HG02943 (cell line): ENCODE results near the gene ZFAND3.

Experiments
- ATAC-seq: cut with Tn5 transposase; IDR thresholded peaks from one replicate; pipeline ENCODE4 v1.9.1; 2021; ENCODE audit warnings: mild to moderate bottlenecking, low read depth, moderate library complexity; ENCODE audit not compliant: unreplicated experiment

The ZFAND3 gene

DNA sequence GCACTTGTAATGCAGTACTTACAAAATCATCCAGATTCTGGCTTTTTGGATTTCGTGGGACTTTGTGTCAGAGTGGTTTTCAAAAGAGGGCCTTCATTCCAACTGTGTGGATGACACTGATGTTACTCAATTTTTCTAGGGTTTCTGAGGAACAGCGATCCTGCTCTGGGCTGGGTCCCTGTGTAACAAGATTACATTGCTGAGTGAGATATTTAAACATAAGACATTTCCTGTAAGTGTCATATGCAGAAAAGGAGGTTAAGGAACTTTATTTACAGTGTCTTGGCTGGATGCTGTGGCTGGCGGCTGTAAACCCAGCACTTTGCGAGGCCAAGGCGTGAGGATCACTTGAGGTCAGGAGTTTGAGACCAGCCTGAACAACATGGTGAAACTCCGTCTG, 6.7 kb downstream of the ZFAND3 start:
- ATAC-seq: no peak

- no peak for ATAC-seq
Observed at GRCh38 chr6:37826993-37827392, 7.5 kb downstream of the ZFAND3 start.

DNA sequence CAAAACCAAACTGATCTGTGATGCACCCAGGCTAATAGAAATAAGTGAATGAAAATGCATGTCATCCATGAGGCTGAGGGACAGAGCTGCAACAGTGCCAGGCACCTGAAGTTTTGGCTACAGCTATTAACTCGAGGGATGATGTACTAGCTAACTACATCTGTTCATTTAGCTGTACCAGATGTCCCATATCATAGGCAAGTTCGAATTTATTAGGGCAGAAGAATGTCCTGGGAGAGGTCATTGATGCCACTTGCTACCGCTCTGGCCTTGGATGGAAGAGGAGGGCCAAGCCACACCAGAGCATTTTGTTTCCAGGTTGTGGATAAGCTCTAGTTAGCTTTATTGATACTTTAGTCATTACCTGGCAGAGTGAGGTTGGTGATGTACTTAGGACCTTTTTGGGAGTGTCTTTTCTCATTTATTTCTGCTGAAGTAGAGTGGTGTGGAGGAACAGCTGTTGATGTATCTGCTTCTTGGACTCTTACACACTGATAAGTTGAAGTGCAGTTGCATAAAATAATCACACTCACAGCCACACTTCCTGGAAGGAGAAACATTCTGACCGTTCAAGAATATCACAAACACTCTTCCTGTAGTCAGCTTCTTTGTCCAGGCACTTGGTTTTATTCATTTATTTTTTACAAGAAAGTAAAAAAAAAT, 8.2 kb downstream of the ZFAND3 start:
- no peak for ATAC-seq

DNA sequence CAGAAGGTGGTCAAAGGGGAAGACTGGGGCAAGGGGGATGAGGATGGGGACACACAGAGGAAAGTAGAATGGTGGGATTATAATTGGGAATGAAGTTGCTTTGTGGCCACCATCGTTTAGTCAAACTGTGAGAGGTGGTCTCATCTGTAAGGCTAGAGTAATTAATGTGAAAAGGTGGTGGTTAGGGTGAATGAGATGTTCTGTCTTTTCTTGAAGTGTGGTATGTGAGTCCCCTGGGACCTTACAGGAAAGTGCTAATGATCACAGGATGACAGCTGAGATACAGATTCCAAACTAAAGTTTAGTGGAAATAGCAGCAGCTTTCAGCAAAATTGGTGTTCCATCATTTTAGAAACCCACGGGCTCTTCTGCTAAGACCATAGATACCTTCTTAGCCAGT, 10.7 kb downstream of the ZFAND3 start:
- no peak for ATAC-seq

GRCh38 chr6:37831457-37831856, 11.9 kb downstream of the ZFAND3 start:
- ATAC-seq: no peak

DNA sequence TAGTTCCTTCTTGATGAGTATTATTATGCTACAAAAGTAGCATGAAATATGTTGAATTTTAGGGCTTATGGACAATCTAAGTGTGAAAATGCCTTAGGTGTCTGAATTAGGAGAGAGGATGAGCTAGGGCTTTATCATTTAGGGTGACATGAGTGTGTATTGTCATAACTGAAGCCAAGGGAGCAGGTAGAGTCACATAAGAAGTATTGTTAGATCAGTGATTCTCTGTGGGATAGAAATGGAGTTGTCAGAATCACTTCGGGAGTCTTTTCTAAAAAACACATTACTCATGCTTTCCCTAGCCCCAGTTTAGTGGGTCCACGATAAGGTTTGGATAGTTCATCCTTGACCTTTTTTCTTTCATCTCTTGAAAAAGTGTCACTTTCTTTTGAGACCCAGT, 16.4 kb downstream of the ZFAND3 start:
- no peak for ATAC-seq

DNA sequence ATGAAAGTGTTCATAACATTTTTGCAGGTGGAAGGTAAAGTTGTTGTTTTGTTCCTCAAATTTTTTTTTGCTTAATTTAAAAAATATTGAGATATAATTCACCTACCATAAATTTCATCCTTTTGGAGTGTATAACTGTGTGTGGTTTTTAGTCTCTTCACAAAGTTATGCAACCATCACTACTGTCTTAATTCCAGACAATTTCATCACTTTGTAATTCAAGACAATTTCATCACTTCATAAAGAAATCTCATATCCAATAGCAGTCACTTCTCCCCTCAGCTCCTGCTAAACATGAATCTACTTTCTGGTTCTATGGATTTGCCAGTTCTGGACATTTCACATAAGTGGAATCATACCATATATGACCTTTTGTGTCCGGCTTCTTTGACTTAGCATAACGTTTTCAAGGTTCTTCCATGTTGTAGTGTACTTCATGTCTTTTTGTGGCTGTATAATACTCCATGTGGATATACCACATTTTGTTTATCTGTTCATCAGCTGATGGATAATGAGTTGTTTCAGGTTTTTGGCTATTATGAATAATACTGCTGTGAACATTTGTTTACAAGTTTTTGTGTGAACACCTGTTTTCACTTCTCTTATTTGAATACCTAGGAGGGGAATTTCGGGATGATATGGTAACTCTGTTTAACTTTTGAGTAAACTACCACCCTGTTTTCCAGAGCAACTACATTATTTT, 18.8 kb downstream of the ZFAND3 start:
- no peak for ATAC-seq

DNA sequence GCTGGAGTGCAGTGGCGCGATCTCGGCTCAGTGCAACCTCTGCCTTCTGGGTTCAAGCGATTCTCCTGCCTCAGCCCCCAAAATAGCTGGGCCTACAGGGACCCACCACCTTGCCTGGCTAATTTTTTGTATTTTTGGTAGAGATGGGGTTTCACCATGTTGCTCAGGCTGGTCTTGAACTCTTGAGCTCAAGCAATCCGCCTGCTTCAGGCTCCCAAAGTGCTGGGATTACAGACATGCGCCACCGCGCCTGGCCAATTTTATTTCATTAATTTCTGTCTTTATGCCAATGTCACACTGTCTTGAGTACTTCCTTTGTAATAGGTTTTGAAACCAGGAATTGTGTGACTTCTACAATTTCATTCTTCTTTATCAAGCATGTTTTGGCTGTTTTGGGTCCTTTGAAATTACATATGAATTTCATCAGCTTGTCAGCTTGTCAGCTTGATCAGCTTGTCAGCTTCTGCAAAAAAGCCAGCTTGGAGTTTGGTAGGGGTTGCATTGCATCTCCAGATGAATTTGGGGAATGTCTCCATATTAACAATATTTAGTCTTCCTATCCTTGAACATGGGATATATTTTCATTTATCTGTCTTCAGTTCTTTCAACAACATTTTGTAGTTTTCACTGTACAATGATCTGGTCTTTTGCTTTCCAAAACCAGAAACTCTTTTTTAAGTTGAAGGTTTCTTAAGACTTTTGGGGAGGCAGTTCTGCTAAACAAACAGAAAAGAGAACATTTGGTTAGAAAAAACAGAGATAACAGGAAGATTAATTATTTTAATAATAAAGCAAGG, 20.8 kb downstream of the ZFAND3 start:
- ATAC-seq: no peak

DNA sequence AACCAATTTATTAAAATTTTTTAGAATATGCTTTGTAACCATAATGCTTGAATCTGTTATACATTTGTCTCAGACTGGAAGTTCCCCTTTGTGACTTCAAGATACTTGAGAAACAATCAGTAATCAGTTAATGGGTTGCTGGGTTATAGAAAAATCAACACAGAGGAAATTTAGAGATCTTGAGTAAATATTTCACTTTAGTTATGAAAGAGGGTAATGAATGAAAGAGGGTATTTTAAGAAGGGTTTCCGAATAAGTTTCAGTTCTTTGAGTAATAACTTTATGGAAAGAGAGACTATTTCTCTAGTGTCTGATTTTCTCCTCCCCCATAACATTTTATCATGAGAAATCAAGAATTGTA, 21.4 kb downstream of the ZFAND3 start:
- ATAC-seq: no peak

DNA sequence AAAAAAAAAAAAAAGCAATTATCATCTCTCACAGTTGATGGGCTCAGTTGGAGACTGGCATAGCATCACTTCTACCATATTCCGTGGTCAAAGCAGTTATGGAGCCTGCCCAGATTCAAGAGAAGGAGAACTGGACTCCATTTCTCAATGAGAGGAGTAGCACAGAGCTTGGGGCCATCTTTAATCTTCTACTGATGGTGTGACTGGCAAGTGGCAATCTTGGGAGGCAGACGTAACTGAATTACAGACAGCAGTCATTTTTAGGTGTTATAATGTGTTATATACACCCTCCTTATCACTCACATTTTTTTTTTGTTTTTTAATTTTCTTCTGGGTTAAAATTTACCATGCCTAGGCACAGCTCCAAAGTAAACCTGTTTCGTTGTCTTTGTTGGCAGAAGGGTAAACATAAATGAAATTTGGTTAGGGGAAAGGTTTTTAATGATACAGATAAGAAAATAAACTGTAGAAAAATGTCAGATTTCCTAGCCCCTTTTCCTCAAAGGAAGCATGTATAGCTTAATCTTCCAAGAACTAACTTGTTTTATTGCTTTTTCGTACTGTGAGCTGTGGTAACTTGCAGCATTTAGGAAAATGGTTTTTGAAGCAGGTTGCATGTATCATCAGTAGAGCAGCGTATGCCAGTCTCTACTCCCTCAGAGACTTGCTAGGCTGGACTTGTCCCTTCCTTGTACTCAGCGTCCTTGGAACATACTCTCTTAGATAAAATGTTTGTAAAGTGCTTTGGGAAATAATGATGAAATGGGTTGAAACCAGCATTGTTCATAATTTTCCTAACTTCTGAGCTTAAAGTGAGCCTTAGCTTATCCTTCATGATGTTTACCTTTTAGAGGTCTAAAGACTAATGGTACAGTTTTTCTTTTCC, 25.7 kb downstream of the ZFAND3 start:
- no peak for ATAC-seq

GRCh38 chr6:37845930-37846329, 26.4 kb downstream of the ZFAND3 start:
- ATAC-seq: no peak

- ATAC-seq: no peak
Observed at GRCh38 chr6:37847704-37848103, 28.2 kb downstream of the ZFAND3 start.

DNA sequence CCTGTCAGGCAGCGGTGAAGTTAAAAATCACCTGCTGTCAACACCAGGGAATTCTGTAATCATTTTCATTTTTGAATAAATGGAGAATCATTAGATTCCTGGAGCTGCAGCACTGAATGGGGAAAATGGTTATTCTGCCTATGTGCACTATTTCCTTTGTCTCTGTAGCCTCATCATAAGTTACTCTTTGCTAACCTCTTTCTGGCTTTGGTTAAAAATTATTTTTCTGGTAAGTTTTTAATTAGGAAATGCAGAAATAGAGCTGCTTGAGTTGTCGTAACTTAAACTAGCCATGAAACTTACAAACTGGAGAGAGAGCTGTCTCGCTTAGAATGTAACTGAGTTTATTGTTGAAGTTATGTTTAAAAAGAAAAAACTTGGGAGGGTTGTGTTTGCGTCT, 28.8 kb downstream of the ZFAND3 start:
- ATAC-seq: no peak

- ATAC-seq: no peak
Observed at GRCh38 chr6:37850260-37850659, 30.7 kb downstream of the ZFAND3 start.

GRCh38 chr6:37850728-37851285, 31.3 kb downstream of the ZFAND3 start:
- no peak for ATAC-seq

DNA sequence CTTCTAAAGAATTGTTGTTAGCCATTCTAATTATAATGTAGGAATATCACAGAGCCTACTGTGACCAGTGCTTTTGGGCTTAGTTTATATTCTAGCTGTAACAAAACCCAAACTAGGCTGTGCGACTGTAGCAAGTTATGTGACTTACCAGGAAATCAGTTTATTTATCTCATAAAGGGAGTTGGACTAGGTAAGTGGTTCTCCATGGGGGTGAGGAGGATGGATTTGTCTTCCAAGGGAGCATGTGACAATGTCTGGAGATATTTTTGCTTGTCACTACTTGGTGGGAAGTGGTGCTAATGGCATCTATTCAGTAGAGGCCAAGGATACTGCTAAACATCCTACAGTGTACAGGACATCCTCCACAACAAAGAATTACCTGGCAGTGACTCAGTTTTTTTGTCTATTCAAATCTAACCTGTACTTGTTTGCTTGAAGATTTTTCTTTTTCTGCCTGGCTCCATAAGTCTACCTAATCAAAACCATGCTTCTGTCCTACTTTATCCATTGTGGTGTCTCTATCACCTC, 32.5 kb downstream of the ZFAND3 start:
- ATAC-seq: no peak

DNA sequence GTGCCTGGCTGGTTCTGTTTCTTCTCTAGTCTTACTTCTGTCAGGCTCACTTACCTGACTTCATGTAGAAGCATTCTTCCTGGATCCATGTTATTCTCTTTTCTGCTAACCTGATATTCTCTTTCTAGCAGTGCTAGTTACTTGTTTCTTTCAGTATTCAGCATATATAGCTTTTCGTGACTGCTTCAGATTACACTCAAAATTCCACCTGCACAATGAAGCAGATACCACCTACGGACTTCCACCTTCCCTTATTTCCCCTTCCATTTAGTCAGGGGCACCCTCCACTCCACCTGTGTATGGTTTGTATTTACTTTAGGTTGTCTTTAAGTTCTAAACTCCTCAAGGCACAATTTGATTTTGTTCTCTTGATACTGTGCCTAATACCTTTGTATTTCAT, 36.8 kb downstream of the ZFAND3 start:
- ATAC-seq: no peak

GRCh38 chr6:37858363-37858762, 38.8 kb downstream of the ZFAND3 start:
- ATAC-seq: no peak

- ATAC-seq: no peak
Observed at GRCh38 chr6:37860226-37860839, 40.8 kb downstream of the ZFAND3 start.

DNA sequence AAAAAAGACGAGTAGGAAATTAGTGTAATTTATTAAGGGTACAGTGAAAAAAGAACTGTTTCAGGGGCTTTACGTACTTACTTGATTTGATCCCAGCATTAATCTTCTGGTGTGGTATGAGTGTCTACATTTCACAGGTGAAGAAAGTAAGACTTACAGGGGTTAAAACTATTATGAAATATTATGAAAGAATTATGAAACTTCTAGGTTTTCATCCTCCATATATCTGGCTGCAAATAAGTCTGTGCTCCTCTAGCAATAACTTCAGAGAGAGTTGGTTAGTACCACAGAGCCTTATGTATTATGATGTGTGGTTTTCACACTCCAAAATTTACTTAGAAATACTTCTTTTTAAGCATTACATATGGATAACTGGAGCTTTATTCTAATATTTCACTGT, 41.9 kb downstream of the ZFAND3 start:
- ATAC-seq: no peak
